Activated CD4-positive, CD25-positive, alpha-beta regulatory T cell (primary cell): Measurements from ENCODE around the gene OR10G4.
"Not testable (repeated sequence)": the region's sequence is repeated elsewhere in the genome, so short reads cannot be mapped to it uniquely, and the experiment has no call there.

ENCODE experiments used
- DNase-seq, 4 experiments: peaks; one replicate each; lab custom pipeline; 2025; lab: John Stamatoyannopoulos, UW

Gene OR10G4, protein sequence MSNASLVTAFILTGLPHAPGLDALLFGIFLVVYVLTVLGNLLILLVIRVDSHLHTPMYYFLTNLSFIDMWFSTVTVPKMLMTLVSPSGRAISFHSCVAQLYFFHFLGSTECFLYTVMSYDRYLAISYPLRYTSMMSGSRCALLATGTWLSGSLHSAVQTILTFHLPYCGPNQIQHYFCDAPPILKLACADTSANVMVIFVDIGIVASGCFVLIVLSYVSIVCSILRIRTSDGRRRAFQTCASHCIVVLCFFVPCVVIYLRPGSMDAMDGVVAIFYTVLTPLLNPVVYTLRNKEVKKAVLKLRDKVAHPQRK

GRCh38 chr11:124012697-124013096 lies at the start of gene OR10G4:
Gene OR10G4 (plus strand): TSS chr11:124012997. CDS start chr11:124015575, 2,578 bp downstream.
- no peak for DNase-seq

GRCh38 chr11:123973816-123974215 lies 39.0 kb upstream of the OR10G4 start:
- DNase-seq, result no peak

DNA sequence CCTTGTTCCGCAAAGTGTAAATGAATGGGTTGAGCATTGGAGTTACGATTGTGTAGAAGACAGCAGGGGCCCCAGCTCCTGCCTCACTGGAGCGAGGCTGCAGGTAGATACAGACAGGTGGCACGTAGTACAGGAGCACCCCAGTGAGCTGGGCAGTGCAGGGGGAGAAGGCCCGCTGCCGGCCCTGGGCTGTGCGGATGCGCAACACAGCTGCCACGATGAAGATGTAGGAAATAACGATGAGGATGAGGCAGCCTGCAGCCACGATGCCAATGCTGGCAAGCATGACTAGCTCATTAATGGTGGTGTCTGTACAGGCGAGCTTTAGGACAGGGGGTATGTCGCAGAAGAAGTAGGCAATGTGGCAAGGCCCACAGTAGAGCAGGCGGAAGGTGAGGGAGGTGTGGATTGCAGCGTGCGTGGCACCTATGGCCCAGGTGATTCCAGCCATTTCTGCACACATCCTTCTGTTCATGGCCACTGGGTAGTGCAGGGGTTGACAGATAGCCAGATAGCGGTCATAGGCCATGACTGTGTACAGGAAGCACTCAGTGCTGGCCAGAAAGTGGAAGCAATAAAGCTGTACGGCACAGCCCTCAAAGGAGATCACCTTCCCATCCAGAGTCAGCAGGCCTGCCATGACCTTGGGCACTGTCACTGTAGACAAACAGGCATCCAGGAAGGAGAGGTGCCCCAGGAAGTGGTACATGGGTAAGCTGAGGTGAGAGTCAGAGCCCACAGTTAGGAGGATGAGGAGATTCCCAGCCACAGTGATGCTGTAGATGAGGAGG lies 35.8 kb upstream of the OR10G4 start:
- DNase-seq, result no peak

GRCh38 chr11:123977731-123978347 lies 35.0 kb upstream of the OR10G4 start, which contains the start of gene OR10S1:
Gene OR10S1 (minus strand): TSS chr11:123977781. CDS start chr11:123977664, 117 bp downstream.
- no peak for DNase-seq

GRCh38 chr11:123979311-123979710 lies 33.5 kb upstream of the OR10G4 start:
- DNase-seq, result no peak

DNA sequence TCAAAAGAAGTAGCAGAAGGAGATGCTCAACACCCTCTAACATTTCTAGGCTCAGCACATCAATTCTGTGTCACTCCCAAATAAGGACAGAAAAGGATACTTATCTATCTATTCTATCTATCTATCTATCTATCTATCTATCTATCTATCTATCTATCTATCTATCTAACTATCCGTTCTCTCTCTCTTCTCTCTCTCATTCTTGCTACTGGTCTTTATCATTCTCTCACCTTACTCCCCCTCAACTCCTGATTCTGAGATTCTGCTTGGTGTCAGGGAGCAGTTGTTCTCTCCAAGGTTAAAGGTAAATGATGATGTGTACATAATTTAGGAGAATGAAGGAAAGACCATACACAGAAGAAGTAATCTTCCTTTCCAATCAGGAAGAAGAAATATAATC lies 17.7 kb upstream of the OR10G4 start, which contains the start of gene OR10G6:
Gene OR10G6, minus strand, starts transcription at position 43 of the 400 bp plus-strand sequence. Its CDS starts 0 bp downstream, at position 43.
- no peak for DNase-seq

DNA sequence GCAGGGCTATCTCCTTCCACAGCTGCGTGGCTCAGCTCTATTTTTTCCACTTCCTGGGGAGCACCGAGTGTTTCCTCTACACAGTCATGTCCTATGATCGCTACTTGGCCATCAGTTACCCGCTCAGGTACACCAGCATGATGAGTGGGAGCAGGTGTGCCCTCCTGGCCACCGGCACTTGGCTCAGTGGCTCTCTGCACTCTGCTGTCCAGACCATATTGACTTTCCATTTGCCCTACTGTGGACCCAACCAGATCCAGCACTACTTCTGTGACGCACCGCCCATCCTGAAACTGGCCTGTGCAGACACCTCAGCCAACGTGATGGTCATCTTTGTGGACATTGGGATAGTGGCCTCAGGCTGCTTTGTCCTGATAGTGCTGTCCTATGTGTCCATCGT lies 3.0 kb downstream of the OR10G4 start:
- not testable (repeated sequence) for DNase-seq

GRCh38 chr11:124026498-124026897 lies 13.7 kb downstream of the OR10G4 start, which contains the start of gene OR10G8:
Gene OR10G8 (plus strand): TSS chr11:124026798. CDS start chr11:124029623, 2,825 bp downstream.
- DNase-seq, result no peak

GRCh38 chr11:124036666-124037065 lies 23.9 kb downstream of the OR10G4 start:
- DNase-seq, result no peak

- DNase-seq, result no peak
Measured at GRCh38 chr11:124039557-124039956, 26.8 kb downstream of the OR10G4 start.

- no peak for DNase-seq
Measured at GRCh38 chr11:124041254-124041653, 28.5 kb downstream of the OR10G4 start, which contains the start of gene OR10G7. Gene OR10G7 (minus strand): TSS chr11:124041325. CDS start chr11:124039001, 2,324 bp downstream.

DNA sequence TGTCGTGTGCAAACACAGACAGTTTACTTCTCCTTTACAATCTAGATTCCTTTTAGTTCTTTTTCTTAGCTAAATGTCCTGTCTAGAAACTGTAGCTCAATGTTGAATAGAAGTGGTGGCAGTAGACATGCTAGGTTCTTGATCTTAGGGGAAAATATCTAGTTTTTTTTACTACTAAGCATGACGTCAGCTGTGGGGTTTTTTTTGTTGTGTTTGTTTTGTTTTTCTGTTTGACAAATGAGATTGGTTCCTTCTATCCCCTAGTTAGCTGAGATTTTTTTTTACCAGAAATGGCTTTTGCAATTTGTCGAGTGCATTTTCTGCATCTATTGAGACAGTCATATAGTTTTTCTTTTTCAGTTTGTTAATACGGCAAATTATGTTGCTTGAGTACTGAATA lies 30.6 kb downstream of the OR10G4 start:
- DNase-seq, result no peak

GRCh38 chr11:124050748-124051147 lies 38.0 kb downstream of the OR10G4 start:
- DNase-seq, result no peak

- no peak for DNase-seq
Measured at GRCh38 chr11:124052966-124053365, 40.2 kb downstream of the OR10G4 start.
